ENCODE results near the gene GGT5. TPM values are rescaled to one million over a fixed set of nuclear protein-coding genes. Genes with fewer than 3 reads are reported as not detected.
A peak's percentile ranks its signal among the peaks of the same experiment; 100 is the strongest.
"Not testable (repeated sequence)": the region's sequence is repeated elsewhere in the genome, so short reads cannot be mapped to it uniquely, and the experiment has no call there.

Gene GGT5
- total and polyA plus RNA-seq, 2 experiments from 2014 or later, result 9.8 to 47.4 TPM

DNA sequence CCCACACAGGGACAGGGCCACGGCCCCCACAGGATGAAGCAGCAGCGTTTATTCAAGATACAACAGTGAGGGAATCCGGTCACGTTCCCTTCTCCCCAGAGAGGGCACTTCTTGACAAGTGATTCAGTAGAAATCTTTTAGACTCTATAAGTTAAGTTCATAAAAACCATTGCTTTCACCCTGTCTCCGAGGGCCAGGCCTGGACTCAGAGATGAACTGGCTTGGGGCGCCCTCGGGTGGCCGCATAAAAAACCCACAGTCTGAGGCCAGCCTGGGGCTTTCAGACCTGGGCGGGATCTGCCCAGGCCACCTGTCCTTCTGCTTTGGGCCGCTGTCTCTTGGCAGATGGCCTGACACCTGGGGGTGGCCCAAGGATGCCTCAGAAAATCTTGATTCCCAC lies 14.6 kb upstream of the GGT5 start:
- WGBS (ENCODE audit: low lambda C conversion rate, missing lambda C conversion rate), result 19% methylated on average over 10 of the region's 10 CpGs
- not testable (repeated sequence) for H3K4me3 ChIP-seq; H3K4me2 ChIP-seq; H3K9me3 ChIP-seq (ENCODE audit: low read depth); H2AFZ ChIP-seq; H3K36me3 ChIP-seq (replicated peaks; ENCODE audit: insufficient read depth, low read depth); H4K20me1 ChIP-seq (ENCODE audit: insufficient read depth, poor library complexity, severe bottlenecking); H3K27me3 ChIP-seq; H3K9me2 ChIP-seq (replicated peaks; ENCODE audit: insufficient read depth); H3K79me2 ChIP-seq; H3K4me1 ChIP-seq (ENCODE audit: insufficient read depth)
- peak; percentile 86 for DNase-seq (ENCODE audit: low spot score)
- peak overlapping the region; percentile 52 for H3K27ac ChIP-seq
- TF ChIP-seq, protein P1, sequence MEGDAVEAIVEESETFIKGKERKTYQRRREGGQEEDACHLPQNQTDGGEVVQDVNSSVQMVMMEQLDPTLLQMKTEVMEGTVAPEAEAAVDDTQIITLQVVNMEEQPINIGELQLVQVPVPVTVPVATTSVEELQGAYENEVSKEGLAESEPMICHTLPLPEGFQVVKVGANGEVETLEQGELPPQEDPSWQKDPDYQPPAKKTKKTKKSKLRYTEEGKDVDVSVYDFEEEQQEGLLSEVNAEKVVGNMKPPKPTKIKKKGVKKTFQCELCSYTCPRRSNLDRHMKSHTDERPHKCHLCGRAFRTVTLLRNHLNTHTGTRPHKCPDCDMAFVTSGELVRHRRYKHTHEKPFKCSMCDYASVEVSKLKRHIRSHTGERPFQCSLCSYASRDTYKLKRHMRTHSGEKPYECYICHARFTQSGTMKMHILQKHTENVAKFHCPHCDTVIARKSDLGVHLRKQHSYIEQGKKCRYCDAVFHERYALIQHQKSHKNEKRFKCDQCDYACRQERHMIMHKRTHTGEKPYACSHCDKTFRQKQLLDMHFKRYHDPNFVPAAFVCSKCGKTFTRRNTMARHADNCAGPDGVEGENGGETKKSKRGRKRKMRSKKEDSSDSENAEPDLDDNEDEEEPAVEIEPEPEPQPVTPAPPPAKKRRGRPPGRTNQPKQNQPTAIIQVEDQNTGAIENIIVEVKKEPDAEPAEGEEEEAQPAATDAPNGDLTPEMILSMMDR (IDR thresholded peaks at IDR 0.05; ENCODE audit: poor library complexity), result peak; percentile 70

DNA sequence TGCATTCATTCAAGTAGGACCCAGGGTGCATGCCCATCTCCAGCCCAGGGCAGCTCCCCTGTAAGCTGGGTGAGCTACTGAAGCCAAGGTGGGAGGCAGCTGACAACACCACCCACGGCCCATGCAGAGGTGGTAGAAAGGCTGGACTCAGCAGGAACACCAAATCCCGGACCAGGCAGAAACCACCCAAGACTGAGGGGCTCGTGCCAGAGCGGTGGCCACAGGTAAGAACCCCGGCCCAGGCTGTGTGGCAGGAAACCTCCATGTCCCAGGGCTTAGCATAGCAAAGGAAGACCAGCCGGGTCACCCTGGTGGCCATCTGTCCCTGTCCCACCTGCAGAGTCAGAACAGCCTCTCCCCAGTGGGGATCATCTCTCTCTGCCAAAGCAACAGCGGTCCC lies 11.9 kb upstream of the GGT5 start:
- H3K4me2 ChIP-seq; H3K36me3 ChIP-seq (replicated peaks; ENCODE audit: insufficient read depth, low read depth); H2AFZ ChIP-seq; H3K27me3 ChIP-seq; H3K9me3 ChIP-seq (ENCODE audit: low read depth); H3K79me2 ChIP-seq; DNase-seq (ENCODE audit: low spot score); H3K4me3 ChIP-seq; H4K20me1 ChIP-seq (ENCODE audit: insufficient read depth, poor library complexity, severe bottlenecking); H3K9me2 ChIP-seq (replicated peaks; ENCODE audit: insufficient read depth); H3K4me1 ChIP-seq (ENCODE audit: insufficient read depth); H3K27ac ChIP-seq: not testable (repeated sequence)
- WGBS (ENCODE audit: low lambda C conversion rate, missing lambda C conversion rate), result 97% methylated on average over 5 of the region's 7 CpGs

DNA sequence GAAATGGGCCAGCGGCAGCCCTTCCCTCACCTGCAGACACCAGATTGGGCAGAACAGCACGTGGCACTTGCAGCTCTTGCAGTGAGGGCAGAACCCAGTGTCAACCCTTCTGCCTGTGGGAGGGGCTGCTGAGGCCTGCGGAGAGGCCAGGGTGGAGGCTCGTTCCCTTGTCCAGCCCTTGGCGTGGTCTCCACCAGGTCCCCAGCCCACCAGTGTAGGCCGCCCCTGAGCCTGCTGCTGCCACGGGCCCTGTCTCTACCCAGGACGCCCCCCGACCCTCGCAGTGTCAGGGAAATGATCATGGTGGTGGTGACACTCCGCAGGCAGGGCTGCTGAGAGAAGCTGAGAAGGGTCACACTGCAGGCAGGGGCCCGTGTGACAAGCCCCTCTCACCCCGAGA lies 11.3 kb upstream of the GGT5 start:
- not testable (repeated sequence) for H3K9me3 ChIP-seq (ENCODE audit: low read depth); H3K79me2 ChIP-seq; H3K27me3 ChIP-seq; H2AFZ ChIP-seq; H3K4me2 ChIP-seq; H3K4me3 ChIP-seq; H4K20me1 ChIP-seq (ENCODE audit: insufficient read depth, poor library complexity, severe bottlenecking); H3K9me2 ChIP-seq (replicated peaks; ENCODE audit: insufficient read depth); H3K4me1 ChIP-seq (ENCODE audit: insufficient read depth); H3K27ac ChIP-seq; H3K36me3 ChIP-seq (replicated peaks; ENCODE audit: insufficient read depth, low read depth); DNase-seq (ENCODE audit: low spot score)
- WGBS (ENCODE audit: low lambda C conversion rate, missing lambda C conversion rate), result 98% methylated on average over 9 of the region's 13 CpGs

DNA sequence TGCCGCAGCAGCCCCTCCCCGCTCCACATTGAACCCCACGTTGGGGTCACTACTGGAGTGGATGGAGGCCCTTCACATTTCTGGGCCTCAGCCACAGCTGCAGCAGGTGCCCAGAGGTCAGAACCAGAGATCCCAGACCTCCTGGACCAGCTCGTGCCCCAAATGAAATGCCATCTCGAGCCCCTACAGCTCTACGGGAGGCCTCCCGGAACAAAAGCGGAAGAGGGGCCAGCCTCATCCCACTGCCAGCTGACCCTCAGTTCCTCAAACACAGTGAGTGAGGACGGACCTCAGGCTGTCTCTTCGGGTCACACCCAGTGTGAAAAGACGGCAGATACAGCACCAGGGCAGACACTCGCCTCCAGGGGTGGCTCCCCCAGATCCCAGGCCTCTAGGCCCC lies 8.2 kb upstream of the GGT5 start:
- not testable (repeated sequence) for H3K4me2 ChIP-seq; H3K9me2 ChIP-seq (replicated peaks; ENCODE audit: insufficient read depth); H3K4me3 ChIP-seq; DNase-seq (ENCODE audit: low spot score); H3K9me3 ChIP-seq (ENCODE audit: low read depth); H3K27me3 ChIP-seq; H3K36me3 ChIP-seq (replicated peaks; ENCODE audit: insufficient read depth, low read depth); H3K27ac ChIP-seq; H4K20me1 ChIP-seq (ENCODE audit: insufficient read depth, poor library complexity, severe bottlenecking); H2AFZ ChIP-seq; H3K4me1 ChIP-seq (ENCODE audit: insufficient read depth); H3K79me2 ChIP-seq
- 95% methylated on average over 12 of the region's 12 CpGs for WGBS (ENCODE audit: low lambda C conversion rate, missing lambda C conversion rate)

DNA sequence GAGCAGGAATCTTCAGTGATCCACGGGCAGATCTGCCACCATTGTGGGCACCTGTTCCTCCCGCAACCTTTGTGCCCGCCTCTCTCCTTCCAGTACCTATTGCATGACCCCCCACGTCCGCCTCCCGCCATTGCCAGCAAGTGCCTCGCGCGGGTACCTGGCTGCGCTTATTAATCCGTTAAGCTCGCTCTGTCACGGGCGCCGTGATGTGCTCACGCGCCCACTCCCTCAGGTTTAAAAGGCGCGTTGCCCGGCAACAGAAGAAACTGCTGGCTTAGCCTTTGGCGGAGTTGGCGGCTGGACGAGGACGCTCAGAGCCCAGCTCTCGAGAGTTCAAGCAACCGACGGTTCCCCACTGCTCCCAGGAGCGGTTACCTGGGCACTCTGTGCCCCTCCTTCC lies 6.4 kb upstream of the GGT5 start:
- H3K4me2 ChIP-seq; H3K9me3 ChIP-seq (ENCODE audit: low read depth); H3K79me2 ChIP-seq; H4K20me1 ChIP-seq (ENCODE audit: insufficient read depth, poor library complexity, severe bottlenecking); H3K4me3 ChIP-seq; H3K9me2 ChIP-seq (replicated peaks; ENCODE audit: insufficient read depth); H3K27ac ChIP-seq; H3K36me3 ChIP-seq (replicated peaks; ENCODE audit: insufficient read depth, low read depth); H2AFZ ChIP-seq; H3K27me3 ChIP-seq; DNase-seq (ENCODE audit: low spot score): not testable (repeated sequence)
- 97% methylated on average over 12 of the region's 28 CpGs for WGBS (ENCODE audit: low lambda C conversion rate, missing lambda C conversion rate)
- peaks cover 14% of the 10 kb centered on the region for H3K4me1 ChIP-seq (ENCODE audit: insufficient read depth)

DNA sequence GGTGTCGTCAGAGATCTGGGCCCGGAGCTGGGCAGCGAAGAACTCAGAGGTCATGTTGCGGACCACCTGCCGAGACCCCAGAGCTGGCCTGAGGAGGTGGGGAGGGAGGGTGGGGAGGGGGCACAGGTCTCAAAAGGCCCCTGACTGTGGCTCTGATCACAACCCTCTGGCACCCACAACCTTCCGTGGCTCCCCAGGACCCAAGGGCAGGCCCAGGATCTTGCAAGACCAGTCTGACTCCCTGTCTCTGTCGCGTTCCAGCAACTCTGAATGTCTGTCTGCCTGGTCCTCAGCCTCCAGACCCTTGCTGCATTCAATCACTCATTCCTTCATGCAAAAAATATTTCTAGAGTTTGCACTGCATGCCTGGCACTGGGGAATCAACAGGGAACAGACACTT lies 4.5 kb upstream of the GGT5 start:
- not testable (repeated sequence) for H3K36me3 ChIP-seq (replicated peaks; ENCODE audit: insufficient read depth, low read depth); DNase-seq (ENCODE audit: low spot score); H3K4me3 ChIP-seq; H3K4me2 ChIP-seq; H4K20me1 ChIP-seq (ENCODE audit: insufficient read depth, poor library complexity, severe bottlenecking); H3K9me2 ChIP-seq (replicated peaks; ENCODE audit: insufficient read depth); H3K9me3 ChIP-seq (ENCODE audit: low read depth); H2AFZ ChIP-seq; H3K79me2 ChIP-seq; H3K27ac ChIP-seq; H3K27me3 ChIP-seq
- WGBS (ENCODE audit: low lambda C conversion rate, missing lambda C conversion rate), result 85% methylated on average over 4 of the region's 8 CpGs
- peaks cover 30% of the 10 kb centered on the region for H3K4me1 ChIP-seq (ENCODE audit: insufficient read depth)

DNA sequence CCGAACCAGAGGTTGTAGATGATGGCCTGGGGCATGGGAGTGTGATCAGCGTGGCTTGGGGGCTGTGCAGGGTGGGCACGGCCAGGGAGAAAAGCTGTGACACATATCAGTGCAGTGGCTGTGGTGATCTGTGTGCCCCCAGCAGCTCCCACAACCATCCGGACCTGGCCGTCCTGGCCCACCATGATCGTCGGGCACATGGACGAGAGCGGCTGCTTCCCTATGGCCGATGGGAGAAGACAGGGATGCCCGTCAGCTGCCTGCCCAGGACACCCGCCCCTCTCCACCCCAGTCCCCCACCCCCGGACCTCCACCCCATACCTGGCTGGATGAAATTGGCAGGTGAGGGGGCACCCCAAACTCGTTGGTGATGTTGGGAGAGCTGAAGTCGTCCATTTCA lies 3.7 kb upstream of the GGT5 start:
- H3K4me3 ChIP-seq; H3K9me2 ChIP-seq (replicated peaks; ENCODE audit: insufficient read depth); H3K4me2 ChIP-seq; DNase-seq (ENCODE audit: low spot score); H3K27ac ChIP-seq; H3K79me2 ChIP-seq; H4K20me1 ChIP-seq (ENCODE audit: insufficient read depth, poor library complexity, severe bottlenecking); H3K27me3 ChIP-seq; H2AFZ ChIP-seq; H3K36me3 ChIP-seq (replicated peaks; ENCODE audit: insufficient read depth, low read depth); H3K9me3 ChIP-seq (ENCODE audit: low read depth): not testable (repeated sequence)
- 91% methylated on average over 15 of the region's 15 CpGs for WGBS (ENCODE audit: low lambda C conversion rate, missing lambda C conversion rate)
- peaks cover 34% of the 10 kb centered on the region for H3K4me1 ChIP-seq (ENCODE audit: insufficient read depth)

All from hepatocyte (in vitro differentiated cells).